K562 (cell line): Measurements from ENCODE around the gene UNC45A. TPM values are rescaled to one million over a fixed set of nuclear protein-coding genes. Genes with fewer than 3 reads are reported as not detected.

Experiments used
- ATAC-seq: fragments of 200-7000 bp; cut with Tn5 transposase; 3 replicates; pipeline ENCODE4 v1.9.1; 2020; ENCODE audit warnings: moderate library complexity
- BruUV-seq: library from RNA; stranded (reverse); fragments of 400-500 nt; replicated peaks from 2 replicates; lab custom pipeline; 2021; lab: Mats Ljungman, UMichigan
- CTCF ChIA-PET: fragments of 300-600 bp; formaldehyde crosslinking; extraction: SDS; loops from one replicate; lab custom pipeline; 2021; ENCODE audit warnings: low intra/inter-chr PET ratio; lab: Yijun Ruan, JAX
- POLR2A ChIA-PET: fragments of 300-600, 350-650 bp; sonication (Branson Sonifier 250); formaldehyde crosslinking; extraction: SDS; loops from one replicate; lab custom pipeline; 2021; ENCODE audit warnings: antibody characterized with exemption, inconsistent platforms; lab: Yijun Ruan, JAX
- DNase-seq, 4 experiments: peaks; one replicate each; pipeline versions ENCODE4 v3.0.0 to v3.0.0-alpha.2; 2011 to 2018; ENCODE audit warnings: low spot score in 3 of 4, mixed read lengths in 3 of 4; ENCODE audit errors: extremely low read depth in 1 of 4
- FAIRE-seq: peaks from 2 replicates; lab custom pipeline; 2011; peaks lifted over from hg19 to GRCh38; lab: Jason Lieb, UNC
- H2AFZ ChIP-seq: 2 replicates; pipeline ENCODE4 v1.6.0; 2011; ENCODE audit warnings: low read depth, low read length, control low read depth, inconsistent platforms
- H3K27ac ChIP-seq: fragments of 200-600 bp; 3 replicates; pipeline ENCODE4 v1.8.0; 2011; ENCODE audit warnings: low read depth, mild to moderate bottlenecking, control low read depth, inconsistent platforms, low read length, moderate library complexity, mixed read lengths; ENCODE audit errors: extremely low read depth
- H3K27me3 ChIP-seq, 2 experiments: fragments of 300-600 bp in 1 of 2; 2 replicates in 1 of 2; 3 replicates in 1 of 2; pipeline versions ENCODE4 v1.6.0 to v1.8.0; 2011; ENCODE audit warnings: inconsistent platforms in 2 of 2, low read length in 2 of 2, mild to moderate bottlenecking in 1 of 2, mixed read lengths in 1 of 2, moderate library complexity in 1 of 2; ENCODE audit not compliant: control insufficient read depth in 2 of 2, insufficient read depth in 2 of 2
- H3K36me3 ChIP-seq: fragments of 300-600 bp; 3 replicates; pipeline ENCODE4 v1.8.0; 2011; ENCODE audit warnings: mild to moderate bottlenecking, low read length, inconsistent platforms; ENCODE audit not compliant: control insufficient read depth, insufficient read depth
- H3K4me1 ChIP-seq, 2 experiments: fragments of 200-600 bp in 1 of 2; replicated peaks in 1 of 2; 2 replicates in 1 of 2; 3 replicates in 1 of 2; pipeline versions ENCODE4 v1.5.1 to v1.8.0; 2011; ENCODE audit warnings: inconsistent platforms in 2 of 2, low read length in 2 of 2, mild to moderate bottlenecking in 1 of 2, mixed read lengths in 1 of 2, moderate library complexity in 1 of 2; ENCODE audit not compliant: control insufficient read depth in 2 of 2, insufficient read depth in 2 of 2
- H3K4me2 ChIP-seq: 2 replicates; pipeline ENCODE4 v1.6.1; 2011; ENCODE audit warnings: low read length, control low read depth, inconsistent platforms, mixed read lengths; ENCODE audit not compliant: insufficient read depth
- H3K4me3 ChIP-seq: fragments of 200-600 bp; sonication (generic), shearing (Covaris generic); 2 replicates; pipeline ENCODE4 v1.5.1; 2016; ENCODE audit warnings: control low read depth, inconsistent platforms
- H3K79me2 ChIP-seq: fragments of 200-600 bp; 3 replicates; pipeline ENCODE4 v1.8.0; 2011; ENCODE audit warnings: low read length, inconsistent platforms; ENCODE audit not compliant: control insufficient read depth, insufficient read depth
- H3K9ac ChIP-seq, 2 experiments: 2 replicates each; pipeline versions ENCODE4 v1.6.0 to v1.6.1; 2011; ENCODE audit warnings: low read depth in 2 of 2, low read length in 2 of 2, control low read depth in 1 of 2, inconsistent platforms in 1 of 2, mild to moderate bottlenecking in 1 of 2, mixed read lengths in 1 of 2; ENCODE audit not compliant: insufficient read depth in 1 of 2
- H3K9me1 ChIP-seq: one replicate; pipeline ENCODE4 v1.6.0; 2011; ENCODE audit warnings: inconsistent platforms, mild to moderate bottlenecking, low read length, moderate library complexity; ENCODE audit not compliant: control insufficient read depth, insufficient read depth
- H3K9me3 ChIP-seq: replicated peaks from 2 replicates; pipeline ENCODE4 v1.5.1; 2011; ENCODE audit warnings: low read depth, low read length, inconsistent platforms; ENCODE audit not compliant: control insufficient read depth, insufficient read depth
- H4K20me1 ChIP-seq: replicated peaks from 2 replicates; pipeline ENCODE4 v1.6.1; 2011; ENCODE audit warnings: low read length, inconsistent platforms, mixed read lengths; ENCODE audit not compliant: control insufficient read depth, insufficient read depth
- CBFB ChIP-seq: sonication (generic); formaldehyde crosslinking; IDR thresholded peaks from 2 replicates; pipeline ENCODE4 v1.4.0; 2020; ENCODE audit warnings: mild to moderate bottlenecking, missing genetic modification reagents
- E2F8 ChIP-seq: fragments of 450-650 bp; IDR thresholded peaks from 2 replicates; pipeline ENCODE4 v1.7.1; 2018; ENCODE audit warnings: mild to moderate bottlenecking, low read depth; ENCODE audit not compliant: partially characterized antibody
- PBX2 ChIP-seq, 2 experiments: IDR thresholded peaks in 1 of 2; conservative IDR thresholded peaks in 1 of 2; 2 replicates each; pipeline ENCODE4 v1.6.1; 2016; ENCODE audit warnings: low read depth in 2 of 2, mild to moderate bottlenecking in 1 of 2, missing compliant biosample characterization in 1 of 2, missing genetic modification characterization in 1 of 2, moderate library complexity in 1 of 2
- POU5F1 ChIP-seq: fragments of 150-350 bp; IDR thresholded peaks from 2 replicates; pipeline ENCODE4 v1.6.1; 2014; ENCODE audit warnings: borderline replicate concordance, low read length, low read depth, mild to moderate bottlenecking; ENCODE audit not compliant: partially characterized antibody
- ZFX ChIP-seq: sonication (generic); formaldehyde crosslinking; IDR thresholded peaks from 2 replicates; pipeline ENCODE4 v1.8.0; 2022; ENCODE audit warnings: mild to moderate bottlenecking, missing genetic modification reagents, moderate library complexity
- WGBS: fragments of 100-300 bp; shearing (Covaris generic); methylation state at CpG from one replicate; pipeline ENCODE4 v1.1.6; 2016; ENCODE audit warnings: low coverage, mixed read lengths; ENCODE audit not compliant: insufficient coverage; ENCODE audit errors: missing lambda C conversion rate; 5-methylcytosine and 5-hydroxymethylcytosine counted together
- in situ Hi-C: fragments of 300-500 bp; cut with MboI; formaldehyde crosslinking; loops from 4 replicates; pipeline ENCODE4 v1.15.0; 2018; ENCODE audit warnings: inconsistent platforms, mixed read lengths
- intact Hi-C: fragments of 100-400 bp; cut with micrococcal nuclease; formaldehyde crosslinking; loops from 2 replicates; pipeline ENCODE4 v1.14.2; 2022
- polyA plus RNA-seq, 8 experiments: library from polyadenylated mRNA; depleted of rRNA in 4 of 8; stranded (reverse) in 5 of 8; unstranded in 3 of 8; fragments of >200 nt; fragmentation: Nextera tagmentation in 2 of 8; fragmentation: Illumina TruSeq in 1 of 8; extraction: Ambion mirVana in 2 of 8; extraction: Trizol in 1 of 8; gene quantifications; 2 replicates each; pipeline versions ENCODE4 v1.2.1 to v1.2.3, GENCODE V29; 2011 to 2014; ENCODE audit warnings: inconsistent platforms in 1 of 8, missing spikeins in 1 of 8
- total RNA-seq, 7 experiments: library from RNA; depleted of rRNA in 6 of 7; stranded (reverse); fragments of >200 nt in 6 of 7; fragmentation: Illumina TruSeq in 2 of 7; extraction: Trizol in 2 of 7; gene quantifications; 2 replicates each; pipeline versions ENCODE4 v1.2.1 to v1.2.3, GENCODE V29; 2011 to 2021; ENCODE audit warnings: low replicate concordance in 1 of 7

Gene UNC45A
- total and polyA plus RNA-seq, 9 of the 15 experiments (the other 6 are each of a cell fraction or from before 2014, with no cell fraction given), result 22.4 to 79.3 (median 43.7) TPM

GRCh38 chr15:90939756-90940155, 4.7 kb downstream of the UNC45A start (continued):
- TF ChIP-seq E2F8 (no peak), CBFB (CRISPR knock-in tag) (no peak), POU5F1 (no peak)

- Histone ChIP-seq H2AFZ (no peak overlapping the region), H4K20me1 (no peaks in the 10 kb centered on the region), H3K4me3 (no peak overlapping the region), H3K27me3 (no peaks in the 10 kb centered on the region), H3K27ac (no peak overlapping the region), H3K79me2 (peaks cover 14% of the 10 kb centered on the region), H3K9me3 (no peaks in the 10 kb centered on the region), H3K9ac (peak overlapping the region in 1 of 2 experiments; percentile 79; a peak in 2 of 4 replicates), H3K4me1 (peaks cover 4 to 10% of the 10 kb centered on the region in 2 experiments; a peak in 4 of 5 replicates), H3K4me2 (no peak overlapping the region), H3K9me1 (no peaks in the 10 kb centered on the region), H3K36me3 (peaks cover 81% of the 10 kb centered on the region)
- intact Hi-C loops (no loop called here), in situ Hi-C loops (no loop called here)
- DNase-seq (no peak), FAIRE-seq (no peak), ATAC-seq (no peak)
- TF ChIP-seq ZFX (CRISPR knock-in tag), result no peak
- TF ChIP-seq PBX2 (CRISPR knock-in tag; IDR thresholded peaks at IDR 0.05; ENCODE audit: low read depth), result no peak
- no peak for TF ChIP-seq PBX2 (tag; conservative IDR thresholded peaks at IDR 0.05; ENCODE audit: low read depth)
- CTCF ChIA-PET, result no interaction called here
- 93% methylated on average over 4 of the region's 4 CpGs for WGBS
- BruUV-seq, result TSS peak; percentile 15
- POLR2A ChIA-PET, result interaction anchor here (0.6 to 1.0 kb wide), 2 partner anchors 14 to 49 kb away, joined by 3 to 6 read pairs; partner anchors contain the start of gene RCCD1
Measured at GRCh38 chr15:90941038-90941437, 6.0 kb downstream of the UNC45A start.
